Left kidney (tissue), 2 donors: ENCODE data around the gene NYAP2. TPM values are rescaled to one million over a fixed set of nuclear protein-coding genes. Genes with fewer than 3 reads are reported as not detected.

Experiments
- DNase-seq: peaks from one replicate; pipeline ENCODE4 v3.0.0-alpha.2; 2013
- polyA plus RNA-seq: library from polyadenylated mRNA; unstranded; fragments of 120-200 nt; gene quantifications from one replicate; pipeline ENCODE4 v1.2.1, GENCODE V29; 2013; ENCODE audit not compliant: insufficient read length

NYAP2 gene
- polyA plus RNA-seq, 1 donor: 0.17 TPM

- no peak for DNase-seq
Observed at GRCh38 chr2:225558399-225559071, 159.0 kb downstream of the NYAP2 start.

- DNase-seq: no peak
Observed at GRCh38 chr2:225559072-225559415, 159.5 kb downstream of the NYAP2 start.

GRCh38 chr2:225566798-225567197 is 167.3 kb downstream of the NYAP2 start:
- no peak for DNase-seq

GRCh38 chr2:225569995-225570394 is 170.5 kb downstream of the NYAP2 start:
- DNase-seq: no peak

GRCh38 chr2:225573603-225574002 is 174.1 kb downstream of the NYAP2 start:
- DNase-seq: no peak

GRCh38 chr2:225574582-225575138 is 175.2 kb downstream of the NYAP2 start:
- DNase-seq: no peak

- no peak for DNase-seq
Observed at GRCh38 chr2:225581135-225581534, 181.6 kb downstream of the NYAP2 start.

GRCh38 chr2:225581906-225582305 is 182.4 kb downstream of the NYAP2 start:
- no peak for DNase-seq

GRCh38 chr2:225582355-225583116 is 183.0 kb downstream of the NYAP2 start:
- DNase-seq: no peak

- no peak for DNase-seq
Observed at GRCh38 chr2:225584796-225585195, 185.3 kb downstream of the NYAP2 start.

- DNase-seq: no peak
Observed at GRCh38 chr2:225590932-225591331, 191.4 kb downstream of the NYAP2 start.

- no peak for DNase-seq
Observed at GRCh38 chr2:225597911-225598310, 198.4 kb downstream of the NYAP2 start.

GRCh38 chr2:225598426-225598825 is 198.9 kb downstream of the NYAP2 start:
- no peak for DNase-seq

- no peak for DNase-seq
Observed at GRCh38 chr2:225598897-225599296, 199.4 kb downstream of the NYAP2 start.

GRCh38 chr2:225599856-225600255 is 200.3 kb downstream of the NYAP2 start:
- no peak for DNase-seq

GRCh38 chr2:225600444-225600843 is 200.9 kb downstream of the NYAP2 start:
- DNase-seq: no peak

GRCh38 chr2:225600865-225601264 is 201.4 kb downstream of the NYAP2 start:
- DNase-seq: no peak

GRCh38 chr2:225602205-225602604 is 202.7 kb downstream of the NYAP2 start:
- DNase-seq: no peak

- no peak for DNase-seq
Observed at GRCh38 chr2:225608136-225608535, 208.6 kb downstream of the NYAP2 start.

GRCh38 chr2:225612636-225613035 is 213.1 kb downstream of the NYAP2 start:
- no peak for DNase-seq

- DNase-seq: no peak
Observed at GRCh38 chr2:225614915-225615314, 215.4 kb downstream of the NYAP2 start.

- DNase-seq: no peak
Observed at GRCh38 chr2:225615514-225615913, 216.0 kb downstream of the NYAP2 start.

- no peak for DNase-seq
Observed at GRCh38 chr2:225616372-225616771, 216.9 kb downstream of the NYAP2 start.

- DNase-seq: no peak
Observed at GRCh38 chr2:225616848-225617247, 217.3 kb downstream of the NYAP2 start.
